Stimulated activated CD4-positive, alpha-beta T cell treated with anti-CD3 and anti-CD28 coated beads, TNF-alpha, amount 100 ng/mL, for 48 hours (primary cell): ENCODE results near the gene GGA2.
"Not testable (repeated sequence)": the region's sequence is repeated elsewhere in the genome, so short reads cannot be mapped to it uniquely, and the experiment has no call there.

ENCODE experiments used
- DNase-seq, 3 donors: peaks; one replicate each; pipeline ENCODE4 v3.0.0-alpha.2; 2020; ENCODE audit warnings: low read depth in 3 of 3

The GGA2 gene

DNA sequence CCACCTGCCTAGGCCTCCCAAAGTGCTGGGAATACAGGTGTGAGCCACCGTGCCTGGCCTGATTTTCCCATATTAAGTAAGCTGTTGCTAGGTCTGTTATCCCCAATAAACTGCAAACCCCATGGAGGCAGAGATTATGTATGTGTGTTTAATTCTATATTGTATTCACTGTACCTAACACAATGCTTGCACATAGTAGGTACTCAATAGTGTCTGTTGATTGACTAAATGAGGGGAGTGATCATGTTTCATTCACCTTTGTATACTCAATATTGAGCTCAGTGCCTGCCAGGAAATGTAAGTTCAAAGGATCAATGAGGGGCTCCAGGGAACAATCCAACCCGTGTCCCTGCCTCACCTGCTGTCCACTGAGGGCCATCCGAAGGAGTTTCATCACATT is 14.6 kb upstream of the GGA2 start:
- DNase-seq, result no peak

DNA sequence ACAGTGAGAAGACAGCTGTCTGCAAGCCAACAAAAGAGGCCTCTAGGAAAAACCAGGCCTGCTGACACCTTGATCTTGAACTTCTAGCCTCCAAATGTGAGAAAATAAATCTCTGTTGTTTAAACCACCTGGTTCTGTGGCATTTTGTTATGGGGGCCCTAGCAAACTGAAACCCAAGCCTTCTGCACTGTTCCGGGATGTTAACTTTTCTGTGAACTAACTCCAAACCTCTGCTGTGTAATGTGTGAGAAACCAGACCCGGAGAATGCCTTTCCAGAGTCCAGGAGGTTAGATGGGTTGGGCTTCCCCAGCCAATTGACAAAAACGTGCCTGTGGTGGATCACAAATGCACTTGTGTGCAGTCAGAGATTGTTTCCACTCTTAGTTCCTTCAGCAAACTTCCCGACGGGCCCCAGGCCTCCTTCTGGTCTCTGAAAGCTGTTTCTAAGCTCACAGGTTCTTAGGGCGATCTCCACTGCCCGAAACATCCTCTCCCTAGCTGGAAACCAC is 13.6 kb upstream of the GGA2 start:
- DNase-seq, result no peak

DNA sequence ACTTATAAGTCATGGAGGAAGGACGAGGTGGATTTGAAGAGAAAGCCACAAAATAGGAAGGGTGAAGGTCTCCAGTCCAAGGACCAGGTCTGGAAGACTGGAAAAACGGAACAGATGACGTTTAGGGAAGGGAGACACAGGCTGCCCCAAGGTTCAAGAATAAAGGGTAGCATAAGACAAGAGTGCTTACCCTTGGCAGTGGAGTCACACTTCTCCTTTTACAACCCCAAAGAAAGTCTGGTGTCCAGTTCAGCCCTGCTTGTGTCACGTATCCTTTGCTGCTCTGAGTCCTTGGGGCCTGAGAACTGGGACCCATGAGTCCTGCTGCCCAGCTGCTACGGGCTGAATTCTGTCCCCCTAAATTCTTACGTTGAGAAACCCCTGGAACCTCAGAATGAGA is 13.0 kb upstream of the GGA2 start:
- DNase-seq, result no peak

DNA sequence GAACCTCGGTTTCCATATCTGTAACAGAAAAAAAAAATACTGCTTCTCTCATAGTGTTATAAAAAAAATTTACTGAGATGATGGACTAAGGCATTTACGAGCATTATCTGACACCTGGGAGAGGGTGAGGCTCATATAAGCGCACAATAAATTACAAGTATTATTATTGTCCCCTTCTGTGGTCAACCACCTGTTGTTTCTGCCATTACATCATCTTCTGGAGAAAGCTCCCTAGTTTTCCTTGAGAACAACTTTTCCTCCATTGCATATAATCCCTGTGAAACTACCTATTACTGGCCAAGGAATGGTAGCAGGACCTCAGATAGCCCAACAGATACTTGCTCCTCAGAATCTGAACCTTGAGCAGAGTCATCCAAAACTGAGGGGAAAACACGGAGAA is 11.7 kb upstream of the GGA2 start:
- DNase-seq, result no peak

DNA sequence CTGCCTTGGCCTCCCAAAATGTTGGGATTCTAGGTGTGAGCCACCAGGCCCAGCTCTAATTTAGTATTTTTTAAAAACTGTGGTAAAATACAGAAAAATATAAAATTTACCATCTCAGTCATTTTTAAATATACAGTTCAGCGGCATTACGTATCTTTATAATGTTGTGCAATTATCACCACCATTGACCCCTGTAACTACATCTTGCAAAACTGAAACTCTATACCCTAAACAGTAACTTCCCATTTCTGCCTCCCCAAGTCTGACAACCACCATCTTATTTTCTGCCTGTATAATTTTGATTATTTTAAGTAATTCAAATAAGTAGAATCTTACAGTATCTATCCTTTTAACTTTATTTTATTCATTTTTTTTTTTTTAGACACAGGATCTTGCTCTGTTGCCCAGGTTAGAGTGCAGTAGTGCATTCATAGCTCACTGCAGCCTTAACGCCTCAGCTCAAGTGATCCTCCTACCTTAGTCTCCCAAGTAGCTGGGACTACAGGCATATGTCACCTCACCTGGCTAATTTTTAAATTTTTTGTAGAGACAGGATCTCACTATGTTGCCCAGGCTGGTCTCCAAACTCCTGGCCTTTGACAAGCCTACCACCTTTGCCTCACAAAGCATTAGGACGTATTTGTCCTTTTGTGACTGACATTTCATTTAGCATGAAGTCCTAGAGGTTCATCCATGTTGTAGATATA is 10.9 kb upstream of the GGA2 start:
- DNase-seq, result no peak

DNA sequence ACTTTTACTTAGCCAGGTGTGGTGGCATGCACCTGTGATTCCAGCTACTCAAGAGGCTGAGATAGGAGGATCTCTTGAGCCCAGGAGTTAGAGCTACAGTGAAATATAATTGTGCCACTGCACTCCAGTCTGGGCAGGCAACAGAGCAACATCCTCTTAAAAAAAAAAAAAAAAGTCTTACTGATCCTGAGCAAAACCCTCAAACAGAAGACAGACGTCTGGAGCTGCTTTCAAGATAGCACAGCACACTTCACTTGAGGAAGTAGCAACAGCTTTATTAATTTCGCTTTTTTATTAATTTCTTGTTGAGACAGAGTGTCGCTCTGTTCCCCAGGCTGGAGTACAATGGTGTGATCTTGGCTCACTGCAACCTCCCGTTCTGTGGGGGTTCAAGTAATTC is 10.2 kb upstream of the GGA2 start:
- no peak for DNase-seq

DNA sequence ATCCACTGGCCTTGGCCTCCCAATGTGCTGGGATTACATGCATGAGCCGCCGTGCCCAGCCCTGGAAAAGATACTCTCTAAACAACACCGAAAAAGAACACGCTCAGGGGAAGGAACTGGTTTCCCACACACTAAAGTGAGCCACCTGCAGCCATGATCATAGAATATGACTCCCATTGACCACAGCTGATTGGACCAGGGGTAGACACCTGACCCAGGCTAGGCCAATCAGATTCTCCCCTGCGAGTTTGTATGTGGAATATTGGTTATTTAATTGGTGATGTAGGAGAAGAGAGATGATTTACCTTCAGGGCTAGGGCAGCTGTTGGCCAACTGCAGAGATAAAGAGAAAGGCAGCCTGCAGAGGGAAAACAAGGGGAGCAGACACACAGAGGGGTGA is 9.0 kb upstream of the GGA2 start:
- DNase-seq, result no peak

DNA sequence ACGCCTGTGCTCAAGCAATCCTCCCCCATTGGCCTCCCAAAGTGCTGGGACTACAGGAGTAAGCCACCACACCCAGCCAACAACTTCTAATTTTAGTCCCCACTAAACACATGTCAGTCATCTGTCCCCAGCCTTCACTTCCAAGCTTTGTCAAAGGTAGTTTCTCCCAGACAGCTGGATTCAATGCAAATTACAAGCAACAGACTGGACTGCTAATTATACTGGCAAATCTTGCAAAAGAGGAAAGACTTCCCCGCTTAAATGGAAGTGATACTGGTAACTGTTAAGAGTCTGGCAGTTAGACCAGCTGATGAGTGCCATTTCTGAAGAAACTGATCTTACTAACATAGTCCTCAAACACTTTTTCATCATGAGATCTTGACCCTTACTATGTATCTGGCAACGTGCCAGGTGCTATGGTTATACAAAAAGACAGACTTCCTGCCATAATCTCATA is 8.2 kb upstream of the GGA2 start:
- no peak for DNase-seq

DNA sequence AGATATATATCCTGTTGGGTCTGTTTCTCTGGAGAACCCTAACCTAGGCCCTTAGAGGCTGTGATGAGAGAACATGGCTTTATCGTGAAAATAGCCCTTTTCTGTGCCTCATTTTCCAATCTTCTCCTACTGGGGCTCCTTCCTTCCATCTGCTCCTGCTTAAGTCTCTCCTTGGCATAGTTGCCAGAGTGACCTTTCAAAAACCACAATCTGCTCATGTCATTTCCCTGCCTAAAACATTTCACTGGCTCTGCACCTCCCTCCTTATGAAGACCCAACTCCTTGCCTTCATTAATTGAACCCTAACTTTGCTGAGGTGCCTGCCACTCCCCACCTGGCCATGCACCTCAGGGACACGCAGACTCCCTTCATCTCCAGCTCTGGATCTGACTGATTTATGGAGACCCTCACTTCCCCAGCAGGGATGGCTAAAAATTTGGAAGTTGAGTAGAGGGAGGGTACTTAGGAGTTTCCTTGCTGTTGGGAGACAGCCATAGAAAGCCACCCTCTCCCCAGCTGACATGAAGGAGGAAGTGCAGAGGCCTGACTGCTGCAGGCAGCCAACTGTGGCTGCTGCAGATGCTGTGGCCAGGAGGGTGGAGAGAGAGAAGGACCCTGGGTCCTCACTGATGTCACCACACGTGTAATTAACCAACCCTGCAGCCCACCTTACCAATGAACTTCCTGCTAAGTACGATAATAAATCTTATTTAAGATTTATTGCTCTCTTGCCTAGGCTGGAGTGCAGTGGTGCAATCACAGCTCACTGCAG is 6.3 kb upstream of the GGA2 start:
- no peak for DNase-seq

DNA sequence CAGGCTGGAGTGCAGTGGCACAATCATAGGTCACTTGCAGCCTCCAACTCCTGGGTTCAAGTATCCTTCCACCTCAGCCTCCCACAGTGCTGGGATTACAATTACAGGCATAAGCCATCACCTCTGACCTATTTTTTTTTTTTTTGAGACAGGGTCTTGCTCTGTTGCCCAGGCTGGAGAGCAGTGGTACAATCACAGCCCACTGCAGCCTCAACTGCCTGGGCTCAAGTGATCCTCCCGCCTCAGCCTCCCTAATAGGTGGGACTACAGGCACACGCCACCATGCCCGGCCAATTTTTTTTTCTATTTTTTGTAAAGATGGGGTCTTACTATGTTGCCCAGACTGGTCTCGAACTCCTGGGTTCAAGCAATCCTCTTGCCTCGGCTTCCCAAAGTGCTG is 5.6 kb upstream of the GGA2 start:
- DNase-seq, result no peak

DNA sequence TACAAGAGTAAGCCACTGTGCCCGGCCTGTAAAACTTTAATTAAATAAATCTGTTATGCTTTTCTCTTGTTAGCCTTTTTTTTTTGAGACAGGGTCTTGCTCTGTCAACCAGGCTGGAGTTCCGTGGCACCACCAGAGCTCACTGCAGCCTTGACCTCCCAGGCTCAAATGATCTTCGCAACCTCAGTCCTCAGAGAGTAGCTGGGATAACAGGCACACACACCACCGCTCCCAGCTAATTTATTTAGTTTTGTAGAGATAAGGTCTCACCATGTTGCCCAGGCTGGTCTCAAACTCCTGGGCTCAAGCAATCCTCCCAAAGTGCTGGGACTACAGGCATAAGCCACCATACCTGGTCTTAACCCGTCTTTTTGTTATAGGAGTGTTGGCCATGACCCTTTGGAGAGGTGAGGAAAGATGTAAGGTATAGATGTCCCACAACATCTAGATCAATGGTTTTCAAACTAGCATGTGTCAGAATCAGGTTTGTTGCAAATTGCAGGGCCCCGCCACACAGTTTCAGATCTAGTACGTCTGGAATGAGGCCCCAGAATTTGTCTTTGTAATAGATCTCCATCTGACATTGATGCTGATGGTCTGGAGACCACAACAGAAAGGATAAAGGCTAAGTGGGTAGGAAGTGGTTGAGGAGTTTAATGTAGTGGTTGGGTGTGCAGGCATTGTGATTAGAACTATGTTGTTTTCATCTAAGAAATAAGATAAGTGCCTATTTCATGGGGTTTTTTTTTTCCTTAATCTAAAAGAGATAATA is 4.3 kb upstream of the GGA2 start:
- no peak for DNase-seq

DNA sequence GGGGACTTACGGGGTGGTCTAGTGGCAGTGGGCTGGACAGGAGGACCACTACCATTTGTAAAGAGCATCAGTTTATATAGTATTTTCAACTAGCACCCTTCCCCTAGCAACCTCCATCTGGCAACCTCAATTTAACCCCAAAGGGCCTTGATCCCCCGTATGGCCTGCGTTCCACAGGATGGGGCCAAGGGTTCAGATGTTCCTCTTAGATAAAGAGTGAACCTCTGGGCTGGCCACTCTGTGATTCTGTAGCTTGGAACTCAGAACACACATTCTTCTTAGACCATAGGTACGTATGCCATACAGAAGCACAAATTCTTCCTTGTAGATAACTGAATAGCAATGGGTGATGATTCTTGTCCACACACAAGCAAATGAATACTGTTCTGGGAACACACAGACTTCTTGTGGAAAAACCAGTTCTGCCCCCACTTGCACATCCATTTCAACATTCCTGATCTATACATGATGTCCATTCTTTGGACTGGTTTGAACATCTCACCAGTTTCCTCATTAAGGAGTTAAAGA is 1.9 kb upstream of the GGA2 start:
- no peak for DNase-seq

DNA sequence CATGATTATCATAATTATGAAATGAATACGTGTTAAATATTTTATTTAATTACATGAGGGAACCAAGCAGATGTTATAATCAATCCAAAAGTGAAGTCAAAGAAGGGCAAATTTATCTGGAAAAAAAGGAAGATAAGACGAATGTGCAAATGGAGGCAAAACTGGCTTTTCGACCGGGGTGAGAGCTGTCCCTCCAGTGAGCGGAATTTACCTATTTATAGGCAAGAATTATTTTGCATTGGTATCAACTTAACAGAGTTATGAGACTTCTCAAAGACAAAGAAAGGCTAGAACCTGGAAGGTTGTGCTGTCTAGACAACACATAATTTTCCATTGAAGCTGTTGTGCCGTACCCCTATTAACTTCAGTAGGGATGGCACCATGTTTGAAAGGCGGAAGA is 1.4 kb upstream of the GGA2 start:
- DNase-seq, result no peak

DNA sequence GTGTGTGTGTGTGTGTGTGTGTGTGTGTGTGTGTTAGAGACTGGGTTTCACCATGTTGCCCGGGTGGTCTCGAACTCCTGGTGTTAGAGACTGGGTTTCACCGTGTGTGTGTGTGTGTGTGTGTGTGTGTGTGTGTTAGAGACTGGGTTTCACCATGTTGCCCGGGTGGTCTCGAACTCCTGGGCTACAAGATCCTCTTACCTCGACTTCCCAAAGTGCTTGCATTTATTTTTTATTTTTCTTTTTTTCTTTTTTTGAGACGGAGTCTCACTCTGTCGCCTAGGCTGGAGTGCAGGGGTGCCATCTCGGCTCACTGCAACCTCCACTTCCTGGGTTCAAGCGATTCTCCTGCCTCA is 599 bp upstream of the GGA2 start:
- not testable (repeated sequence) for DNase-seq

DNA sequence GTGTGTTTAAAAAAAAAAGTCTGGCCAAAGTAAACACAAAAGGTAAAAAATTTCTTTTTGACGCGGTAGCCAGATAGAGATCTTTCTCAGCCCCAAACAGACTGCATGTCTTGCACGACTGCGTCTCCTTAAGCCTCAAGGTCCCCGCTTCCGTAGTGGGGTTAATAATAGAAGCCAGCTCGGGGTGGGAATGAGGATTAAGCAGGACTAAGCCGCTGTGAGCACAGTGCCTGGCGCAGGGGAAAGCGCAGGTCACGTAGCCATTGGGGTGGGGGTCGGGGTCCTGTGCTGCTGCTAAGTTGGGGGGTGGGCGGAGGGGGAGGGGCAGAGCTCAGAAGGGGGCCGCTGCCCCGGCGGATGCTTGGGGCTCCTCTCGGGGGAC is 521 bp downstream of the GGA2 start:
- peak in 1 of 3 donors; percentile 22 for DNase-seq

DNA sequence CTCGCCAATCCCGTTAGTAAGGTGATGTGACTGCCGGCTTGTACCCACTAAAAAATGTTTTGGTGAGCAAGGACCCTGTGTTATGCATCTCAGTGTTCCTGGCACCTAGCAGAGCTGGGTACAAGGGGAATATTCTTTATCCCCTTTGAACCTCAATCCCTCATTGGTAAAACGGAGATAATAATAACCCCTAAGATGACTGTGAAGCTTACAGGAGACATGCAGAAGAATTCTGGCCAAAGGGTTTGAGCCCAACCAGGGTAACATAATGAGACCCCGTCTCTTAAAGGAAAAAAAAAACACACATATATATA is 896 bp downstream of the GGA2 start:
- DNase-seq, result no peak

DNA sequence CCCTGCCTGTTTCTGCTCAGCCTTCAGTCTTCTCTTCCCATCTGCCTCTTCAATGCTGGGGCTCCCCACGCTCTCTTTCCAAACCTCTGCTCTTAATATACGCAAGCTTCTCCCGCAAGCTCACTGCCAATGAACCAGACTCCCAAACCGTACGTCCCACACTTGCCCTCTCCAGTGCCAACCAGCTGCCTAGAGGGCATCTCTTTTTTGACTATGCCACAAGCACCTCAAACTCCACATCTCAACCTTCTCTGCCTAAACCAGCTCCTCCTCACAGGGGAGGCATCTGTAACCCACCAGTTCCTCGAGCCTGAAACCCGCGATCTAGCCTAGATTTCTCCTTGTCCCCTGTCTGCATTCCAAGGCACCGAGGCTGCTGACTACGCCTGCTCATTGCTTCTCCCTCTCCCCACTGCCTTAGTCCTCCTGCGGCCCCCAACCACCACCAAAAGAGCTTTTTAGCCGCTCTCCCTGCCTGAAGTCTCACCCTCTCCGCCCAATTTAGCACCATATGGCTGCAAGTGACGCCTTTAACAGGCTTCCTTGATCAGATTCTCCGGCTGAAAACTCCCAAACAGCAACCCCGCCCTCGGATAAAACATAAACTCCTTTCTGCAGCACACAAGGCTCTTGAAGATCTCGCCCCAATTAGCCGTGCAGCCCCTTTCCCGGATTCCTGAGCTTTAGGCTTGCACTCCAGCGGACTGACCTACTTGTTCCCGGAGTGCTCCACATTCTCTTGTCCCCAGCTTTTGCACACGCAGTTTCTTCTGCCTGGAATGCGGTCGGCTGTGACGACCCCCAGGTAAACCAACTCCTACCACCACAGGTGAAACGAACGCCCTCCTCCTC is 1.5 kb downstream of the GGA2 start:
- no peak for DNase-seq

DNA sequence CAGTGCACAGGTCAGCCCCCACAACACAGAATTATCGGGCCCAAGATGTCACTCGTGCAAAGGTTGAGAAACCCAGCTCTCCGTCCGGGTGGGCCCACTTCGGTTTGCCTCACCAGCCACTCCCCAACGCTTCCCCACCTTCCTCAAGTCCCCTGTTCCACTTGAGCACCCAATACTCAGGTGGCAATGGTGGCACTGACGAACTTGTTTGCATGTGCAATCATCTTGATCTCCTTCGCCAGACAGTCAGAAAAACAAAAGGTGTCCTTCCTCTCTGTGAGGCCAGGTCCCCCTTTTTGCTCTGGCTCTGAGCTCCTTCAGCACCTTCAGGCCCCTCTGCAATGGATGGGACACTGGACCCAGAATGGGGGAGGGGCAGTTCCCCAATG is 3.7 kb downstream of the GGA2 start:
- no peak for DNase-seq

DNA sequence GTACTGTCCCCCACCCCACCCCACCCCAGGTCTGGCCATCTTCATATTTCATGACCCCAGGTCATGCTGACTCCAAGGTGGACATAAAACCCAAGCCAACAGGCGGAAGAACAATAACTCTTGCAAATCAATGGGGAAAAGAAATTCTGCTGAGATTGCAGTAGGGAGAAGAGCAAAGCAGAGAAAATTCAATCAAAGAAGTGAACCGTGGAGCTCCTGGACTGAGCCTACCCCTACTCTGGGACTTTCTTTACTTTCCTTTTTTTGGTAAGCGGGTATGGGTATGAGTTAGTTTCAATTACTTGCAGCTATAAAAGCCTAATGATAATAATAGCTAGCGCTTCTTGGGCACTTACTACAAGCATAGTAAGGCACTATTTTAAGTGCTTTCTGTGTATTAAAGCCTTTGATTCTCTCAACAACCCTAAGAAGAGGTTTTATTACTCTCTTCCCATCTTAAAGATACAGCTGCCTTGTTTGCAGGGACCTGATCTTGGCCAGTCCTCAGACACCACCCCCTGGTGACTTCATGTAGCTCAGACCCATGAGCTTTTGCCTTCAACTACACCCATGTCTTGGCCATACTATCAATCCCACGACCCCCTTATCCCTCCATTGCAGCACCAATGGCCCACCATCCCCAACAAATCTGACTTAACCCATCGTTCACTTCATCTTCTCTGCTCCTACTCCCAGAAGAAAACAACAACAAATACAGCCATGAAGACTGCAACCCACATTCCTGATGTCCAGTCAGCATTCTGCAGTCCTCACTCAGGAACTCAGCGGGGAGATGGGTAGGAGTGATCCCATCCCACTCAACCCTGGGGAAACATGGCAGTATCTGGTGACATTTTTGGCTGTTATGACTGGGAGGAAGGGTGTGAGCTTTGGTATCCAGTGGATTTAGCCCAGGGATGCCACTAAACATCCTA is 4.4 kb downstream of the GGA2 start:
- DNase-seq, result no peak

DNA sequence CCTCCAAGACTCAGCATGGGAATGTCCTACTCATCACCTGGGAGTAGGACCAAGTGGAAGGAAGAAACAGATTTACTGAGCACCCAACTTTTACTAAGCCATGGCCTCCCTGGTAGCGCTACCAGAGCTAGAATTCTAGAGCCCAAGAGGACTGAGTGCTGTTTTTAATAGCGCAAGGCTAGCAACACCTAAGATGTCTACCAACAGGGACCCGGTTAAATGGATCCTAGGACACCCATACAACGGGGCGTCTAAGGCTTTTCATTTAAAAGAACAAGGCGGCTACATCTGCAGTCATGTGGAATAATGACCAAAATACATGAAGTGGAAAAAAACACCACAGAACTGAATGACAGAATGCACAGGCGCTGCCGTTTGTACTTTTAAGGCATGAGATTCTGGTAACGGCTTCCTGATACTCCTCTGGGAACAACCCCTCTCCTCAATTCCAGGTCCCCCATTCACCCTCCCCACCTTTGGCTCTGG is 5.1 kb downstream of the GGA2 start:
- DNase-seq, result no peak
